Chondrocyte (in vitro differentiated cells): ENCODE results near the gene SLC25A44. TPM values are rescaled to one million over a fixed set of nuclear protein-coding genes. Genes with fewer than 3 reads are reported as not detected.

Experiments used
- DNase-seq: peaks from one replicate; pipeline ENCODE4 v3.0.0; 2021; ENCODE audit warnings: mixed read lengths, low spot score
- H3K27ac Mint-ChIP-seq: one replicate; pipeline ENCODE4 v1.8.0; 2021; ENCODE audit warnings: mild to moderate bottlenecking, moderate library complexity, mixed read lengths; ENCODE audit not compliant: unreplicated experiment
- H3K27me3 Mint-ChIP-seq: 2 replicates; pipeline ENCODE4 v1.8.0; 2021; ENCODE audit warnings: low read depth, mixed read lengths
- H3K36me3 Mint-ChIP-seq: 2 replicates; pipeline ENCODE4 v1.8.0; 2021; ENCODE audit warnings: low read depth, mixed read lengths
- H3K4me1 Mint-ChIP-seq: 2 replicates; pipeline ENCODE4 v1.8.0; 2021; ENCODE audit warnings: low read depth, mild to moderate bottlenecking, mixed read lengths
- H3K4me3 Mint-ChIP-seq: one replicate; pipeline ENCODE4 v1.8.0; 2021; ENCODE audit warnings: mild to moderate bottlenecking, moderate library complexity, mixed read lengths; ENCODE audit not compliant: unreplicated experiment
- H3K9me3 Mint-ChIP-seq: 2 replicates; pipeline ENCODE4 v1.8.0; 2021; ENCODE audit warnings: low read depth, mixed read lengths
- CTCF ChIP-seq: fragments of 200-600 bp; sonication (generic); IDR thresholded peaks from 2 replicates; pipeline ENCODE4 v1.5.0; 2021; ENCODE audit warnings: antibody characterized with exemption, mild to moderate bottlenecking, moderate library complexity
- total RNA-seq: library from RNA; stranded (reverse); gene quantifications from 3 replicates; pipeline ENCODE4 v1.2.1, GENCODE V29; 2021

Gene SLC25A44
- total RNA-seq, 1 donor from 2014 or later: 13.4 TPM

GRCh38 chr1:156203331-156203730 is 9.4 kb downstream of the SLC25A44 start:
- no peak for TF ChIP-seq CTCF
- Mint-ChIP-seq H3K36me3 (peaks cover 15% of the 10 kb centered on the region), H3K9me3 (no peaks in the 10 kb centered on the region), H3K27me3 (no peaks in the 10 kb centered on the region), H3K27ac (no peak overlapping the region), H3K4me3 (no peak overlapping the region), H3K4me1 (no peaks in the 10 kb centered on the region)
- DNase-seq: no peak

GRCh38 chr1:156204686-156205085 is 10.8 kb downstream of the SLC25A44 start:
- peaks cover 11% of the 10 kb centered on the region for H3K36me3 Mint-ChIP-seq
- no peaks in the 10 kb centered on the region for H3K9me3 Mint-ChIP-seq
- no peak for DNase-seq
- no peak overlapping the region for H3K4me3 Mint-ChIP-seq
- H3K4me1 Mint-ChIP-seq: no peaks in the 10 kb centered on the region
- no peaks in the 10 kb centered on the region for H3K27me3 Mint-ChIP-seq
- H3K27ac Mint-ChIP-seq: no peak overlapping the region
- no peak for TF ChIP-seq CTCF

GRCh38 chr1:156211243-156211642 is 17.3 kb downstream of the SLC25A44 start:
- Mint-ChIP-seq H3K4me3 (no peak overlapping the region), H3K4me1 (peaks cover 17% of the 10 kb centered on the region), H3K27me3 (no peaks in the 10 kb centered on the region), H3K9me3 (no peaks in the 10 kb centered on the region), H3K27ac (no peak overlapping the region), H3K36me3 (peaks cover 5% of the 10 kb centered on the region)
- TF ChIP-seq CTCF: no peak
- no peak for DNase-seq

- DNase-seq: no peak
- no peak for TF ChIP-seq CTCF
- Mint-ChIP-seq H3K9me3 (no peaks in the 10 kb centered on the region), H3K36me3 (peaks cover 5% of the 10 kb centered on the region), H3K27me3 (no peaks in the 10 kb centered on the region), H3K4me1 (peaks cover 17% of the 10 kb centered on the region), H3K4me3 (peak overlapping the region; percentile 91), H3K27ac (peak overlapping the region; percentile 98)
Measured at GRCh38 chr1:156212130-156212529, 18.2 kb downstream of the SLC25A44 start.

- DNase-seq: peak; percentile 98
- Mint-ChIP-seq H3K9me3 (no peaks in the 10 kb centered on the region), H3K4me3 (peak within 1 kb of the TSS; percentile 91), H3K4me1 (peaks cover 20% of the 10 kb centered on the region), H3K27me3 (no peaks in the 10 kb centered on the region), H3K27ac (peak within 1 kb of the TSS; percentile 98), H3K36me3 (peaks cover 5% of the 10 kb centered on the region)
- TF ChIP-seq CTCF: no peak
Measured at GRCh38 chr1:156212833-156213643, 19.1 kb downstream of the SLC25A44 start, which contains the start of gene PMF1. TSS of gene PMF1 (plus strand) at chr1:156213007. CDS start at chr1:156213016, 9 bp downstream.
